Fibroblast of lung (primary cell): ENCODE measurements around the gene APOBEC3B. TPM values are rescaled to one million over a fixed set of nuclear protein-coding genes. Genes with fewer than 3 reads are reported as not detected.

ENCODE experiments used
- DNase-seq, 2 donors: peaks; one replicate each; pipeline versions ENCODE4 v3.0.0 to v3.0.0-alpha.2; 2010; ENCODE audit warnings: low read depth in 2 of 2
- H2AFZ ChIP-seq: 2 replicates; pipeline ENCODE4 v1.5.1; 2012; ENCODE audit warnings: low read length, control low read depth, inconsistent platforms
- H3K27ac ChIP-seq: 2 replicates; pipeline ENCODE4 v1.5.1; 2011; ENCODE audit warnings: low read length, control low read depth; ENCODE audit not compliant: insufficient read depth
- H3K27me3 ChIP-seq: 2 replicates; pipeline ENCODE4 v1.5.1; 2011; ENCODE audit warnings: mild to moderate bottlenecking, low read length; ENCODE audit not compliant: control insufficient read depth, insufficient read depth
- H3K36me3 ChIP-seq: 2 replicates; pipeline ENCODE4 v1.5.1; 2011; ENCODE audit warnings: low read length; ENCODE audit not compliant: control insufficient read depth, insufficient read depth
- H3K4me1 ChIP-seq: 2 replicates; pipeline ENCODE4 v1.5.1; 2011; ENCODE audit warnings: low read length; ENCODE audit not compliant: control insufficient read depth, insufficient read depth; ENCODE audit errors: extremely low read depth
- H3K4me2 ChIP-seq: 2 replicates; pipeline ENCODE4 v1.5.1; 2011; ENCODE audit warnings: low read length, control low read depth; ENCODE audit not compliant: insufficient read depth; ENCODE audit errors: extremely low read depth
- H3K4me3 ChIP-seq, 4 experiments: fragments of 200-600 bp in 1 of 4; sonication (generic) in 1 of 4; replicated peaks in 1 of 4; 2 replicates each; pipeline ENCODE4 v1.5.1; 2011 to 2016; ENCODE audit warnings: low read length in 4 of 4, low read depth in 3 of 4, mild to moderate bottlenecking in 3 of 4, control low read depth in 2 of 4, inconsistent platforms in 1 of 4, mixed read lengths in 1 of 4; ENCODE audit not compliant: insufficient read depth in 1 of 4; ENCODE audit errors: control extremely low read depth in 1 of 4
- H3K79me2 ChIP-seq: 2 replicates; pipeline ENCODE4 v1.5.1; 2012; ENCODE audit warnings: mild to moderate bottlenecking, low read length, inconsistent platforms; ENCODE audit not compliant: control insufficient read depth, insufficient read depth
- H3K9ac ChIP-seq: 2 replicates; pipeline ENCODE4 v1.5.1; 2011; ENCODE audit warnings: mild to moderate bottlenecking, low read length, control low read depth; ENCODE audit not compliant: insufficient read depth
- H3K9me3 ChIP-seq: 2 replicates; pipeline ENCODE4 v1.5.1; 2012; ENCODE audit warnings: low read depth, low read length; ENCODE audit not compliant: control insufficient read depth, insufficient read depth
- H4K20me1 ChIP-seq: 2 replicates; pipeline ENCODE4 v1.5.1; 2011; ENCODE audit warnings: low read length; ENCODE audit not compliant: control insufficient read depth, insufficient read depth; ENCODE audit errors: extremely low read depth
- EZH2 ChIP-seq: IDR thresholded peaks from 2 replicates; pipeline ENCODE4 v1.5.1; 2012; ENCODE audit warnings: low read length, control low read depth, mild to moderate bottlenecking; ENCODE audit errors: missing control alignments
- polyA plus RNA-seq, 2 donors: library from polyadenylated mRNA; depleted of rRNA in 1 of 2; stranded (reverse) in 1 of 2; unstranded in 1 of 2; fragments of >200 nt; gene quantifications; 2 replicates each; pipeline ENCODE4 v1.2.1, GENCODE V29; 2011 to 2012; ENCODE audit warnings: missing spikeins in 1 of 2
- total RNA-seq: library from RNA; depleted of rRNA; stranded (reverse); fragments of >200 nt; gene quantifications from 2 replicates; pipeline ENCODE4 v1.2.1, GENCODE V29; 2014
- TF ChIP-seq, protein P1 (sequence below), 2 donors: IDR thresholded peaks in 1 of 2; conservative IDR thresholded peaks in 1 of 2; 1 replicate in 1 of 2; 2 replicates in 1 of 2; pipeline ENCODE4 v1.5.1; 2011 to 2012; ENCODE audit warnings: low read length in 2 of 2, control low read depth in 1 of 2, inconsistent platforms in 1 of 2, low read depth in 1 of 2, mild to moderate bottlenecking in 1 of 2

Gene APOBEC3B
- total and polyA plus RNA-seq, 2 donors (not counting 1 experiment from before 2014, with no cell fraction given): 2.3 to 10.3 TPM

DNA sequence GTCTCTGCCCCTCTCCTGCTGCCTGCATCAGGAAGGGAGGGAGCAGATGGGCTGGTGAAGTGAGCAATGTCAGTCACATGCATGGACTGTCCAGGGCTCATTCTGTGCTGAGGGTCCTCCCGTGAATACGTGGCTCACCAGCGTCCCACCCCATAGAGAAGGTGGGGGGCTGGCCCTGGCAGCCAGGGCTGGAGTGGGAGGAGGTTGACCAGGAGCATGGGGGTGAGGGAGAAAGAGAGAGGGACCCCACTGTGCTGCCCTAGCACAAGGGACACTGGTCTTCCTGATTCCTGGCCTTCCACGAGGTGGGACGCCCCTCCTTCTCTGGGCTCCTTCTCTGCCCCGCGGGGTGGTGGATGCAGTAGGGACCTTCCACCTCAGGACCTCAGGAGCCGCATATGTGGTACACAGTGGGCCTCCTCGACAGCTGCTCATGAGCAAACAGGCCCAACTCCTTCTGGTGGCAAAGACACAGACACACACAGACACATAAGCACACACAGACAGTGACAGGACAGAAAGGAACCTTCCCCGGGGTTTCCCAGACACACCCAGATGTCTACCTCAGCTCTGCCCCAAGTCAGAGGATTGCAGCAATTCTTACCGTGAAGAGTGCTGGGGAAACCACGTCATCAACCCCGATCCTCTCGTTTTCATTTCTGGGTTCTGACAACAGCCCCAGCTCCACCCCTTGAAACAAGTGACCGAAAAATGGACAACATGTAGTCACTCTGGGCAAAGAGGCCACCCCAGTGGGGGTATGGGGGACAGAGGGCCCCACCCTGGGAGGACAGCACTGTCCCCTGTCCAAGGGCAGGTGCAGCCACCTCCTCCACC lies 28.4 kb upstream of the APOBEC3B start:
- Histone ChIP-seq H3K27ac (no peak overlapping the region), H3K27me3 (peaks cover 9% of the 10 kb centered on the region), H3K4me3 (no peak overlapping the region), H3K79me2 (no peaks in the 10 kb centered on the region), H3K9ac (no peak overlapping the region), H3K36me3 (no peaks in the 10 kb centered on the region), H3K4me1 (no peaks in the 10 kb centered on the region), H4K20me1 (no peaks in the 10 kb centered on the region), H3K9me3 (no peaks in the 10 kb centered on the region), H3K4me2 (no peak overlapping the region), H2AFZ (no peak overlapping the region)
- TF ChIP-seq, protein P1, sequence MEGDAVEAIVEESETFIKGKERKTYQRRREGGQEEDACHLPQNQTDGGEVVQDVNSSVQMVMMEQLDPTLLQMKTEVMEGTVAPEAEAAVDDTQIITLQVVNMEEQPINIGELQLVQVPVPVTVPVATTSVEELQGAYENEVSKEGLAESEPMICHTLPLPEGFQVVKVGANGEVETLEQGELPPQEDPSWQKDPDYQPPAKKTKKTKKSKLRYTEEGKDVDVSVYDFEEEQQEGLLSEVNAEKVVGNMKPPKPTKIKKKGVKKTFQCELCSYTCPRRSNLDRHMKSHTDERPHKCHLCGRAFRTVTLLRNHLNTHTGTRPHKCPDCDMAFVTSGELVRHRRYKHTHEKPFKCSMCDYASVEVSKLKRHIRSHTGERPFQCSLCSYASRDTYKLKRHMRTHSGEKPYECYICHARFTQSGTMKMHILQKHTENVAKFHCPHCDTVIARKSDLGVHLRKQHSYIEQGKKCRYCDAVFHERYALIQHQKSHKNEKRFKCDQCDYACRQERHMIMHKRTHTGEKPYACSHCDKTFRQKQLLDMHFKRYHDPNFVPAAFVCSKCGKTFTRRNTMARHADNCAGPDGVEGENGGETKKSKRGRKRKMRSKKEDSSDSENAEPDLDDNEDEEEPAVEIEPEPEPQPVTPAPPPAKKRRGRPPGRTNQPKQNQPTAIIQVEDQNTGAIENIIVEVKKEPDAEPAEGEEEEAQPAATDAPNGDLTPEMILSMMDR (conservative IDR thresholded peaks at IDR 0.05 in 1 of 2, IDR thresholded peaks at IDR 0.05 in 1 of 2; ENCODE audit: low read depth in 1 of 2, low read length in 2 of 2): no peak
- no peak for TF ChIP-seq EZH2
- no peak for DNase-seq

GRCh38 chr22:38954414-38955043 lies 27.6 kb upstream of the APOBEC3B start:
- no peak overlapping the region for H3K27ac ChIP-seq
- H2AFZ ChIP-seq: no peak overlapping the region
- H3K36me3 ChIP-seq: no peaks in the 10 kb centered on the region
- no peaks in the 10 kb centered on the region for H4K20me1 ChIP-seq
- H3K27me3 ChIP-seq: peaks cover 10% of the 10 kb centered on the region
- no peaks in the 10 kb centered on the region for H3K4me1 ChIP-seq
- TF ChIP-seq, protein P1 (conservative IDR thresholded peaks at IDR 0.05 in 1 of 2, IDR thresholded peaks at IDR 0.05 in 1 of 2; ENCODE audit: low read depth in 1 of 2, low read length in 2 of 2): no peak
- no peak for TF ChIP-seq EZH2
- H3K9ac ChIP-seq: no peak overlapping the region
- no peaks in the 10 kb centered on the region for H3K79me2 ChIP-seq
- H3K4me3 ChIP-seq: no peak overlapping the region
- no peaks in the 10 kb centered on the region for H3K9me3 ChIP-seq
- H3K4me2 ChIP-seq: no peak overlapping the region
- DNase-seq: no peak

DNA sequence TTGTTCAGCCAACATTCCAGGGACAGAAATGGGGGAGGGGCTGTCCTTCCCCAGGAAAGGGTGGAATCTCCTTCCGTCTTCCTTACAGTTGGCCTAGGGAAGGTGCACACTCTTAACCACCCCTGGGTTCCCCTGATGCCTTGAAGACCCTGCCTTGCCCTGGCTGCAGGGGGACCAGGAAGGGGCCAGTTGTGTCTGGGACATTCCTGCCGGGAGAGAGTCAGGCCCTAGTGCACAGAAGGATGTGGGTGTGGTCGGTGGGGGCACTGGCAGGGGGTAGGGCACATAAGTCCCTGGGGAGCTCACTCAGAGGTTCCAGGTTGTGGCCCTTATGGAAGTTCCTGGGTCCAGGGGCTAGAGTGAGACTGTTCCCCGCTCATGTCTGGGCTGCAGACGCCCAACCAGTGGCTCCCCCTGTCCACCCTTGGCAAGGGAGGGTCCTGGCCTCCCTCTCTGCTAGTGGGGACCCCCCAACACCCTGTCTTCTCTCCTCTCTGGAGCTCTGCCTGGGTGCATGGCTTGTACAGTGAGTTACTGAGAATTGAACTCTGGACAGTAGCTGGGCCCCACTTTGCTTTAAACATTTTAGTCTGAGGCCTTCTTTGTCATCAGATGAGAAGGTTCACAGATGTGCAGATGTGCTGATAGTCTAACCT lies 26.8 kb upstream of the APOBEC3B start:
- no peaks in the 10 kb centered on the region for H4K20me1 ChIP-seq
- DNase-seq: no peak
- no peak overlapping the region for H3K4me2 ChIP-seq
- H3K4me3 ChIP-seq: no peak overlapping the region
- no peak overlapping the region for H3K27ac ChIP-seq
- H3K9ac ChIP-seq: no peak overlapping the region
- H2AFZ ChIP-seq: no peak overlapping the region
- H3K79me2 ChIP-seq: no peaks in the 10 kb centered on the region
- no peaks in the 10 kb centered on the region for H3K9me3 ChIP-seq
- no peaks in the 10 kb centered on the region for H3K36me3 ChIP-seq
- peaks cover 10% of the 10 kb centered on the region for H3K27me3 ChIP-seq
- H3K4me1 ChIP-seq: no peaks in the 10 kb centered on the region
- no peak for TF ChIP-seq EZH2
- TF ChIP-seq, protein P1 (conservative IDR thresholded peaks at IDR 0.05 in 1 of 2, IDR thresholded peaks at IDR 0.05 in 1 of 2; ENCODE audit: low read depth in 1 of 2, low read length in 2 of 2): no peak
